T1000 (cell line): ENCODE results near the gene POLD2.

ENCODE experiments used
- DNase-seq: peaks from one replicate; lab custom pipeline; 2025; ENCODE audit warnings: mixed read lengths; lab: John Stamatoyannopoulos, UW

Gene POLD2

DNA sequence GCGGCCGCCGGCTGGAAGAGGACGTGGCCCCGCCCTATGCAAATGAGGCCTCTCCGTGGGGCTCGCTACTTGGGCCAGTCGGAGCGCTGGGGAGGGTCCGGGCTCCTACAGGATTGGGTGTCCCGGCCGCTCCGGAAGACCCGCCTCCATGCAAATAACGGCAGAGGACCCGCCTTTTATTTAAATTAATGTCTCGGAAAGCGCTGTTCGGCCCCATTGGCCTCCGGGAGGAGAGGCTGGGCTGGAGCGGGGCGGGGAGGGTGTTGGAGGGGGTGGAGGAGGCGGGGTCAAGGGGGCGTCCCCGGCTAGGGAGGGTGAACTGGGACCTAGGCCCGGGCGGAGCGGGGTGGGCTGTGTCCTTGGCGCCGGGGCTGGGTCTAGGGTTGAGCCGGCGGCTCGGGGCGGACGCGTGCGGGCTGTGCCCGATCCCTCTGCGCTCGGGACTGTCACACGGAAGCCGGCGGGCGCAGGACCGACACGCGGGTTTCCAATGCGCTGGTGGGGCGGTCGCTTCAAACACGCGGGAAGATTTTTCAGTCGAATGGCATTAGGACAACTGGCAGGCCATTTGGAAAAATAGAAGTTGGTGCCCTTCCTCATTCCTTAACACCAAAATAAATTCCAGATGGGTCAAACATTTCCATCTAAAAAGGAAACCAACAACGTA lies 40.7 kb downstream of the POLD2 start:
- DNase-seq = peak; percentile 96

DNA sequence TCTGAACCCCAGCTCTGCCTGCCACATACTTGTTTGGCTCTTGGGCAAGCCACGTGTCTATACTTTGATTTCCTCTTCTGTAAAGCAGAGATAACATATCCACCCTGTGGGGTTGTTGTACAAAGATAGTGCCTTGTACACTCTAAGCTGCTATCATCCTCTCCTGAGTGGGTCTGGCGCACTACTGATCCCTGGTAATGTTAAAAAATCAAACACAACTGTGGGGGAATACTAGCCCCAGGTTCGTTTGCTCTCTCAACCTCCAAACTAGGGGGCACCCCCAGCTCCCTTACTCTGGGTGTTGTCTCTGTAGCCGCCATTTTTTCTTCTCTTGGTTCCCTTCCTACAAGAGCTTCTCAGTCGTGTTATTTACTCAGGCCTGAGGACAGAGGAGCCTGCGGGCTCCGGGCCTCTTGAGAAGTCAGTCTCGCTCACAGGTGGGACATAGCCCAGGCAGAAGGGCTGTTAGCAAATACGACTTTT lies 42.0 kb downstream of the POLD2 start:
- DNase-seq = no peak

DNA sequence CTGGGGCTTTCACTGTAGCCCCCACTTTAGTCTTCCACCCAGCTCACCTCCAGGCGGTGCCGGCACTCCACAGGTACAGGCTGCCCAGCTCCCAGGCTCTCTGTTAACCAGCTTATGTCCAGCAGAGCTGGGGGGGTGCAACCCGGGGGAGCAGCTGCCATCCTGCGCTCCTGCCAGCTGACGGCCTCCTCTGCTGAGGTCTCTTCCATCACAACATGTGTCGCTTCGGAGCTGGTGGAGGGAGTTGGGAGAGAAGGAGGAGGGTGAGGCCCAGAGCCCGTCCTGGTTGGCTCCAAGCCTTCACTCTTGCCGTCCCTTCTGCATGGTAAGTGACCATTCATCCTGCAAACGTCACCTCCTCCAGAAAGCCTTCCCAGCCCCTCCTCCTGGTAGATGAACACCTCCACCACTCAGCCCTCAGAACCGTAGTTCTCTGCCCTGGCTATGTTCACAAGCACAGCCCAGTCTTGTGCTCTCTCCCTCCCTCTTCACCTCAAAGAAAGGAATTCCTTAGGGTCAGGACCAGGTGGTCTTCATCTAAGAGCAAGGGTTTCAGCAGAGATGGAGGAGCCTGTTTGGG lies 42.6 kb downstream of the POLD2 start:
- DNase-seq = no peak

DNA sequence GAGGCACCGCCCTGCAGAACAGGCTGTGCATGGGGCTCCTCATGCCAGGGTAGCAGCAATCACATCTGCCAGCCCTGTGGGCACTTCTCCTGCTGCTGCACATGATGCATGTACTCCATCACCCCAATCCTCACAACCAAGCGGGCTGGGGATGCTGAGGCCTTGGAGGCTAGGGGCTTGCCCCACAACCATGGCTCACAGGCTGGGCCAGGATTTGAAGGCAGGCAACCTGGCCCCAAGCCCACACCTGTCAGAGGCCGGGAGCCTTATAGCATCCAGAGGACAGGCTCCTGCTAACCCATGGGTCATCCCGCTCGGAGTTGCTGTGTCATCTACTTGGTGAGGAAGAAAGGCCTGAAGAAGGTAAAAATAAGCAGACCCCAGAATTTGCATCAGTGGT lies 43.2 kb downstream of the POLD2 start:
- DNase-seq = no peak

DNA sequence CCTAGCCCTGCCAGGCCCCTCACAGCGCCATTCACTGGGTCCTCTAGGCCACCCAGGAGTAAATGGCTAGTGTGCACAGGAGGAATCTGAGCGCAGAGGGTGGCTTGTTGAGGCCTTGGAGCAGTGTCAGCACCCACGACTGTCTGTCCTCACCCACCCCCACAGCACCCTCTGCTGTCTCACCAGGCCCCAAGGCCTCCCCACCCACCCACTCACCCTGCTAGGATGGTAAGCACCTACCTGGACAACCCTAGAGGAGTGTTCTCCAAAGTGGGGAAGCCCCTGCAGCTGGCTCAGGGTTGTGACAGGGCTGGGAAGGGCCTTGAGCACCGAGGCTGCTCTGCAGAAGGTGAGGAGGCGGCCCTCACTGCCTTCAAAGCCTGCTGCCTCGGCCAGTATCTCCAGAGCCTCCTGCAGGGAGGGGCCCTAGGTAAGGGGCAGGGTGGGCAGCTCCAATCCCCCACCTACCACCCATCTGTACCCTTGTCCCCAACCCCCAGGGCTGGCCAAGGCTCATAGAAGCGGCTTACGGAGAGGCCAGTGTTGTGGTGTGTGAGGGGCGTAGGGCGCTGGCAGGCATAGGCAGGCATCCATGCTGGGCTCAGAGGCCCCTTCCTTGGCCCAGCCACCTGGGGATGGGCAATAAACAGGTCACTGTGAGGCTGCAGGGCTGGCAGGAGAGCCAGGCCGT lies 43.9 kb downstream of the POLD2 start:
- DNase-seq = no peak

DNA sequence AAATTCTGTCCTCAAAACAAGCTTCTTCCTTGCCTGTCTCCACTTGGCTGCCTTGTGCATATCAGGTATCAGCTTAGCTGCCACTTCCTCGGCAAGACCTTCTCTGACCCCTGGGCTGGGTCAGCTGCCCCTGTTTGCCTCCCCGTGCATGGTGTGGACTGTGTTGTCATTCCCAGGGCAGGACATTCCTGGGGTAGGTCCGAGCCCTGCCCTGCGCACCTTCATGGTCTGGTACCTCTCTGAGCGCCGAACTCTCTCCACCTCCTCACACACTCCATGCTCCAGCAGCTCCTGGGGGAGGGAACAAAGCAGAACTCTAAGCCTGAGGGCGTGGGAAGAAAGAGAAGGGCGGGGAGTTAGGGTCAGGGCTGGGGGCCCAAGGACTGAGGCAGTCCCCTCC lies 44.8 kb downstream of the POLD2 start:
- DNase-seq = no peak

DNA sequence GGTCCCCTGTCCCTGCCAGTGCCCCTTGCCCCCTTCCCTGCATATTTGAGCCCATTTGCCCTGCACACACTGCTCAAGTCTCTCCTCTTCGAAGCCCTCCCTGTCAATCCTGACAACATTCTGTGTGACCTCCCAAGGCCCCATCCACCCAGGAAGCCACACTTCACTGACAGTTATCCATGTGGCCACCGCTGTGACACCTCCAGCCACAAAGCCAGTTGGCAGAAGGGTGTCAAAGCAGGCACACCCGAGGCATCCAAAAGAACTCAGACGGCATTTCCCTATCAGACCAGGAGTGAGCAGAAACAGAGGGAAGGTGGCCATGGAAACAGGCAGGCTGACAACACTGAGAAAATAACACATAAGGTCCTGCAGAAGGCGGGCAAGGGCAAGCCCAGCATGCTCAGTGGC lies 45.7 kb downstream of the POLD2 start:
- DNase-seq = no peak

DNA sequence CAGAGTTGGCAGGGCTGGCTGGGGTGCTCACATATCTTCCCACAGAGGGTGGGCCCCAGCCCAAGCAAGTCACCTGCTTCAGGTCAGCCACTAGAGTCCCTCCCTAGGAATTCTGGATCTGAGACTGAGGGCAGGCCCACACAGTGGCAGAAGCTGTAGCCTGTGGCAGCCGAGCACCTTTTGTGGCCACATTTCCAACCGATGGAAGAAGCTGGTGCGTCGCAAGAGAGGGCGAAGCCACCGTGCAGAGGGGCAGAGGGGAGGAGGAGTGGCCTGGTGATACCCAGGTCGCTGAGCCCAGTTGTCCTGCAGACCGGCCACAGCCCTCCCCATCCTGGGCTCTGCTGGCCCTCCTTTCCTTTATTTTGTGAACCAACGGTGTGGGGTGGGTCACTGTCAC lies 46.3 kb downstream of the POLD2 start:
- no peak for DNase-seq

DNA sequence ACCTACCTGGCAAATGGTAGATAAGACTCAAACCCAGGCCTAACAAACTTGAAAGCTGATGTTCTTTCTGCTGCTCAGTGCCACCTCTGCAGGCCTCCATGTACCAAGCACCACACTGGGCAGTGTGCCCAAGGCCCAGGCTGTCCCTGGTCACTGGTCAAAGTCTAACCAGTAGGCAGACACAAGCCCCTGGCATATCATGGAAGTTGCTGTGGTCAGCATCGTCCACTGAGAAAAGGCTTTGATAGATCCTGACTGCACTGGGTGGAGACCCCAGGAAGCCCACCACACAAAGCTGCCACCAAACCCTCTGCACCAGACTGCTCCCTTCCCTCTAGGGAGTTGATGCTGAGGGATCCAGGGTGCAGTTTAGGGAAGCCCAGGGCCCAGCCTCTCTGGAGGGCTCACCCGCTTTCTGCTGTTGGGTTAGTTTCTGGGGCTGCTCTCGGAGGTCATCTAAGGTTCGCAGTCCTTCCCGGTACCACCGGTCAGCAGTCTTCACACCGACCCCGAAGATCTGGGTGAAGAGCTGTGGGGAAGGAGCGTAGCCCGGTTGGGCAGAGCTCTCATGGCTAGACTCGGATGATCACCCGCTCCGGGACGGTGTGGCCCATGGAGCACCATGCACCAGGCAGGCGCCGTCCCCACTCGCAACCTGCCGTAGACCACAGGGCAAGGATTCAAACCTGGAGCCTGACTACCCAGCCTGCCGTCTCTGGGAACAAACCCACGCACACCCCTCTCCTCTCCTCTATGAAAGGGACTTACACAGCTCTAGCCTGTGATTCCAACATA lies 47.0 kb downstream of the POLD2 start:
- no peak for DNase-seq

DNA sequence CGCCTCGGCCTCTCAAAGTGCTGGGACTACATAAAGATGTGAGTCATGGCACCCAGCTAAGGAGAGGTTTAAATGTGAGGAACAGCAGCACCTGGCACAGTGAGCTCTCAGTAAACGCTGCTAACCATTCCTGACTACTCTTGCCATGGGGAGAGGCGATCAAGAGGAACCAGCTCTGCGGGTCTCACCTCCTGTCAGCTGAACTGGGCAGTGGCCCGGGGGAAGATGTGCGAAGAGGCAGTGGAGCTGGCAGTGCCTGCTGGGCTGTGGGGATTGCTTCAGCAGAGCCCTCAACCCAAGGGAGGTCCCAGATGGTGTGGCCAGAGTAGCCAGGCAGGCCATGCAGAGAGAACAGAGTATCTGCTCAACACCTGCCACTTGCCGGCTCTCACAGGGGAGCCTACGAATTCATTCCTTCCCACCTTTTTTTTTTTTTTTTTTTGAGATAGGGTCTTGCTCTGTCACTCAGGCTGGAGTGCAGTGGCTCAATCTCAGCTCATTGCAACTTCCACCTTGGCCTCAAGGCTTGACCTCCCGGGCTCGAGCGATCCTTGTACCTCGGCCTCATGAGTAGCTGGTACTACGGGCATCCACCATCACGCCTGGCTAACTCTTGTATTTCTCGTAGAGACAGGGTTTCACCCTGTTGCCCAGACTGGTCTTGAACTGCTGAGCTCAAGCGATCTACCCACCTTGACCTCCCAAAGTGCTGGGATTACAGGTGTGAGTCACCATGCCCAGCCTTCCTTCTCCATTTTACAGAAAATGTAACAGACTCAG lies 47.9 kb downstream of the POLD2 start:
- no peak for DNase-seq

DNA sequence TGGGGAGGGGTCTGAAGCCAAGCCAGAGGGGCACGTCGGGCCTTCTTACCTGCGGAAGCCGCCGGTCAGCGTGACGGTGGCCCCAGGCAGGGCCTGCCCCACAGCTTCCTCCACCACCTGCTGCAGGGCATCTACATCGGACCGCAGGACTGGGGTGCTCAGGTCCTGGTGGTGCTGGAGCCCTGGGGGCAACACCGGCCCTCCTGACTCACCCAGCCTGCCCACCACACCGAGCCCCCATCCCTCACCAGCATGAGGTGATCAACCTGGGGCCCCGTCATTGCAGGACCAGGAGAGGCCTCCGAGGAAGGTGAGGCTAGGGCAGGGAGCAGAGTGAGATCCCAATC lies 49.0 kb downstream of the POLD2 start:
- no peak for DNase-seq

DNA sequence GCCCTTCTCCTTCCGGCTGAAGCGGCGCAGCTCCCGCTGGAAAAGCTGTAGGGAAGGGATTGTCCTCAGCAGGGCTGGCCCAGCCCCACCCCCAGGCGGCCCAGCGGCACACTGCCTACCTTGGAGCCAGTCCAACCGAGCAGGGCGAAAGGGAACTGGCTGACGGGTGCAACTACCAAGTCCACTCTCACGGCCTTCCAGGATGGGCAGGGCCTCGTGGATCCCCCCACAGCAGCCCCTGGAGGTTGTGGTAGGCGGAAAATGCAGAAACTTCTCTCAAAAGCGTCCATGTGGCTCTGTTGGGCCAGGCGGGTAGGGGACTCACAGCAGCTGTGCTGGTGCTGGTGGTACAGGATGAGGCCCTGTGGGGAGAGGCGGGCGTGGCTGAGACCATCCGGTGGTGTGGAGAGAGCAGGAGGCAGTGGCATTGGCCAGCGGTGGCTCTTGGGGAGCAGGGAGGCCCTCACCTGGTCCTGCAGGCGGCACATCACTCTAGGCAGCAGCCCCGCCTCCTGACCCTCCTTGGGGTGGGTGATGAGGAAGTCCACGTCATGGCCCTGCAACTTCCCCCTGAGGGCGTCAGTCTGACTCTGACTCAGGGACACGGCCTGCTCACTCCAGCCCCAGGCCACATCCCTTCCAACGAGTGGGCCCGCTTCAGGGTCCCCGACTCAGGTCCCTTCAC lies 49.5 kb downstream of the POLD2 start:
- peak; percentile 73 for DNase-seq

DNA sequence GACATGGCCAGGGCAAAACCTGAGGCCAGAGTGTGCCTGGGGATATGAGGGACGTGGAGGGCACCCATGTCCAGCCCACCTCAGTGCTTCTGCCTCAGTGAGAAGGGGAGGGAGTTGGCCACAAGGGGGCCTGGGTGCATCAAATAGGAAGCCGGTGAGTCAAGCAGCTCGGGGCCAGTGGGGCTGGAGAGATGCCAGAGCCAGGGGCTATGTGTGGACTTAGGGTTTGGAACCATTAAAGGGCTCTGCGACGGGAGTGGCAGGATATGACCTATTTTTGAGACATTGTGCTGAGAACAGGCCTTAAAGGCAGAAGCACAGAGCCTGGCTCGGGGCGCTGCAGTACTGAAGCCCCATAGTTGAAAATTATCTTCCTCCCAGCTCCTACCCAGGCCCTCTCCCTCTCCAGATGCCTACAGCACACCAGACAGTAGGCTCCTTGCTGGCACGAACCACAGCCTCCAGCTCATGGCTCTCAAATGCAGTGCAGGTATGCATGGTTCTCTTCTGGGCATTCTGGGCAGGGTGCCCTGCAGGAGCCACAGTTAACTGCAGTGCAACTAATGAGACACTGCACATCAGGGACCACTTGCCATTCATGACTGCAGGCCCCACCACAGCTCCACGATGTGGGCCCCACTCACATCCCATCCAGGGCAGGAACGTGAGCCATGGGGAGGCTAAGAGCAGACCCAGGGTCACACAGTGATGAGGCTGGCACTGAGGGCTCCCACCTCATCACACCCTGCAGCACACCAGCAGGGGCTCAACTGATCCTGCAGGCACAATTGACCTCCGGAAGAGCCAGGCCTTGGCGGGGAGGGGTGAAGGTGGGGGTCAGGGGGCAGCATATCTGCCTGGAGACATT lies 50.8 kb downstream of the POLD2 start:
- DNase-seq = peak; percentile 90

DNA sequence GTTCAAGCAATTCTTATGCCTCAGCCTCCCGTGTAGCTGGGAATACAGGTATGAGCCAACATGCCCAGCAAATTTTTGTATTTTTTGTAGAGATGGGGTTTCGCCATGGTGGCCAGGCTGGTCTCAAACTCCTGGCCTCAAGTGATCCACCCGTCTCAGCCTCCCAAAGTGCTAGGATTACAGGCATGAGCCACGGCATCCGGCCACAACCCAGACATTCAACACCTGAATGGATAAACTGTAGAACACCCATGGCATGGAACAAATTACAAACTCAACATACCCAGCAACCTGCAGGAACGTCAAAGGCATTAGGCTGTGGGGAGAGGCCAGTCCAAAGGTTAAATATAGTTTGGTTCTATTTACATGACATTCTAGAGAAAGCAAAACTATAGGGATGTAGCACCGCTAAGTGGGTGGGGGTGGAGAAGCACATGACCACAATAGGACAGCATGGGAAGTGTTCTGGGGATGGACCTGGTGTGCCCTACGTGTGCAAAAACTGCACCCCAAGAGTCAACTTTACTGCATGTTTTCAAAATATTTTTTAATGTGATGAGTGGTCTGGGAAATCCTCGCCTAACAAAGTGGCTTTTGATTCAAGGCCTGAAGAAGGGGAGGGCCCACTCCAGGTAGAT lies 51.5 kb downstream of the POLD2 start:
- no peak for DNase-seq

DNA sequence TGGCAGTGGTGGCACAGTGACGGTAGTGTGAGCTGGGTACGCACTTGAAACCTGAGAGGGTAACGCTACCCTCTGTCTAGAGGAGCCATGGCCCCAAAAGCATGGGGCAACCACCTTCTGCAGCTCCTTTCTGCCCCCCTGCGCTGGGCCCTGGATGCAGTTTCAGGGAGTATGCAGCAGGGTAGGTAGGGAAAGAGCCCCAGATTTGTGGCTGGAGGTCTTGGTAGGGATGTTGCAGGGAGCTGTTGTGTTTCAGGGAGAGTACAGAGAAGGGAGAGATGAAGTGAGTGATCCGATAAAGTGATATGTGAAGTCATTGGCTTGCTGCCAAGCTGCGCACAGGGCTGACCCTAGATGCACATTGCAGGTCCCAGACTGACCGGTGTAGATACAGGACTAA lies 55.3 kb downstream of the POLD2 start:
- DNase-seq = no peak

DNA sequence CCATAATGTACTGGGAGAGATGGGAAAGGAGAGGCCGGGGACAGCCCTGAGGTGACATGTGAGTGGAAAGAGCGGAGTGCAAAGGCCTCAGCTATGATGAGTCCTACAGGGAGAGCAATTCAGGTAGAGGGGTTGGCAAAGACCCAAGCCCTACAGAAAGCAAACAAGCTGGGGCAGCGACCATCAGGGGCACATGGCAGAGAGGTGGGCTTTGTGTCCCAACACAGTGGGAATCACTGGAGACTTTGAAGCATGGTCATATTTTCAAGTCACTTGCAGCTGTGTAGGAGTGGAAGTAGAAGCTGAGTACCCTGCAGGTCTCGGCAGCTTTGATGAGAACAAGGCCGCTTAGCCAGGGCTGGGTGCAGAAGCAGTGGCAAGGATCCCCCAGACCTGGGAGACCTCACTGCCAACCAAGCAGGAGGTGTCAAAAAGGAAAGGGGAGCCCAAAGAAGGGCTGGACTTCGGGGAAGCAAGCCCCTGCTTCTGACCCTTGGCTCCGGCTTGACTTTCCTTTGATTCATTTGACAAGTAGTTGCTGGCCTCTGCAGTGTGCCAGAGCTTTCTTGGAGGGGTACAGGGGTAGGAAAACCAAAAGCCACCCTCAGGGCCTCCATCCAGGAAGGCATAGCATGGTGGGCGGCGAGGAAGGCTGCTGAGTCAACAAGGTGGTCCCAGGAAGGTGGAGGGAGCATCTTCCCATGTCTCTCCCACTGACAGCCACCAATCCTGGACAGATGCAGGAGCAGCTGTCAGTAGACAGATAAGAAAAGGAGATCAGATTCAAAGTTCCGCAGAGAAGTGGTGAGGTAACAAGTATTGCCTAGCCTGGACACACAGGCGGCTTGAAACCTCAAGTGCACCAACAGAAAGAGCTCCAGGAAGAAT lies 56.0 kb downstream of the POLD2 start:
- no peak for DNase-seq

DNA sequence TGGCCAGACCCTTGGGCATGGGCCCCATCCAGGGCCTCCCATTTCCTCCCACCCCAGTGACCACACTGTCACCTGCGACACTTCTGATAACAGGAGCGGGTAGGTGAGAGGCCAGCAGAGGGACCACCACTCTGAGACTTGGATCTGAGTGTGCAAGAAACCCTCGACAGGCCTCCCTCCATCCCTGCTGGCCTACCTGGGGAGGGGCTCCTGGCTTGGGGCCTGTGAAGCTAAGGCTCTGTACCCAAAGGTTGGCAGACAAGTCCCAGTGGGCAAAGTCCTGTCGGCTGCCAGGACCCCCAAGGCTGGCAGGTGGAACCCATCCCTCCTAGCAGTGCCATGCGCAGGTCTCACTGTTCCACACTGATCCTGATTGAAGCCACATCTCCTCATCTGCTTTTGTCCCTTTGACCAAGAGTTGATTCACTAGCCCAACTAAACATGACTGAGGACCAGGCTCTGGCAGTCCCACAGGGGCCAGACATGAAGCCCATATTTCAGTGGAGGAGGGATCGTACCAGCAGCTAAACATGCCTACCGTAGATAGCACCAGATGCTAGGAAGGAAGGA lies 56.8 kb downstream of the POLD2 start:
- DNase-seq = no peak

DNA sequence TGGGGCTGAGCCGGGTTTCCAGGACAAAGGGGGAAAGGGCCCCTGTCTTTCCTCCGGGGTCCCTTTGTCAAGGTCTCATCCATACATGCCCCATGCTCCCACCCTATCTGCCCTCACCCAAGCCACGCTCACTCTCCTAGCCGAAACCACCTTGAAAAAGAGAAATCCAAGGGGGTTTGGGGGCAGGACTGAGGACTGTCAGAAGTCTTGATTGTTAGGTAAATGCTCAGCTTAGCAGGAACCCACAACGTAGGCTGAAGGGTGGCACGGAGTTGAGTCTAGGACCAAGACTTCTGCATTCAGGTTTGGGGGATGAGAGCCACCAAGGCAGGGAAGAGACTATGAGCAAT lies 57.3 kb downstream of the POLD2 start:
- no peak for DNase-seq
